IPS DF 6.9 (cell line): Measurements from ENCODE around the gene TFF1.

ENCODE experiments used
- DNase-seq: peaks from one replicate; pipeline ENCODE4 v3.0.0-alpha.2; 2013; ENCODE audit warnings: low read depth, low spot score
- H3K27ac ChIP-seq: one replicate; pipeline ENCODE4 v1.5.1; 2013; ENCODE audit warnings: low read length, control low read depth
- H3K27me3 ChIP-seq: 2 replicates; pipeline ENCODE4 v1.6.1; 2013; ENCODE audit warnings: mild to moderate bottlenecking, low read length; ENCODE audit not compliant: control insufficient read depth, insufficient read depth
- H3K36me3 ChIP-seq: 2 replicates; pipeline ENCODE4 v1.6.1; 2013; ENCODE audit warnings: low read length; ENCODE audit not compliant: control insufficient read depth, insufficient read depth
- H3K4me1 ChIP-seq: 2 replicates; pipeline ENCODE4 v1.6.1; 2013; ENCODE audit warnings: low read length; ENCODE audit not compliant: control insufficient read depth, insufficient read depth
- H3K4me3 ChIP-seq: 2 replicates; pipeline ENCODE4 v1.5.1; 2013; ENCODE audit warnings: mild to moderate bottlenecking, low read length
- H3K9me3 ChIP-seq: 2 replicates; pipeline ENCODE4 v1.6.1; 2013; ENCODE audit warnings: low read length, inconsistent platforms; ENCODE audit not compliant: control insufficient read depth, insufficient read depth
- WGBS: extraction: QIAGEN DNeasy Blood & Tissue Kit; methylation state at CpG from one replicate; pipeline ENCODE4 v1.1.7; 2013; ENCODE audit warnings: mixed read lengths, missing lambda C conversion rate; ENCODE audit not compliant: insufficient read length, insufficient coverage; 5-methylcytosine and 5-hydroxymethylcytosine counted together

TFF1 gene

DNA sequence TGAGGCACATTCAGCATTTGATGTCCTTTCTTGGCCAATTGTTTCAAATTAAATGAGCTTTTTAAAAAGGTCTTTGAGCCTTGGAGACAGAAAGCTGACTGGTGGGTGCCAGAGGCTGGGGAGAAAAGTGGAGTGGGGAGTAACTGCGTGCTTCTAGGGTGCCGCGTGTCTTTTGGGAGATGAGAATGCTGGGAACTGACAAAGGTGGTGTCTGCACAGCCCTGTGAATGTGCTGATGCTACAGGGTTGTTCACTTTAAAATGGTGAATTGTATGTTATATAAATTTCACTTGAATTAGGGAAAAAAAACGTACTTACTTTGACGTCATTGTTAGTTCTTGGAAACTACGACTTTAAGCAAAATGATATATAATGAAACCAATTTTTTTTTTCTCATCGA is 8.1 kb upstream of the TFF1 start:
- Histone ChIP-seq H3K9me3 (no peaks in the 10 kb centered on the region), H3K27me3 (no peaks in the 10 kb centered on the region), H3K36me3 (no peaks in the 10 kb centered on the region), H3K4me1 (peaks cover 2% of the 10 kb centered on the region; the same call in 1 of the 2 replicates), H3K27ac (no peak overlapping the region), H3K4me3 (no peak overlapping the region)
- no peak for DNase-seq
- WGBS: no CpG with 5 or more reads among the region's 7 CpGs

DNA sequence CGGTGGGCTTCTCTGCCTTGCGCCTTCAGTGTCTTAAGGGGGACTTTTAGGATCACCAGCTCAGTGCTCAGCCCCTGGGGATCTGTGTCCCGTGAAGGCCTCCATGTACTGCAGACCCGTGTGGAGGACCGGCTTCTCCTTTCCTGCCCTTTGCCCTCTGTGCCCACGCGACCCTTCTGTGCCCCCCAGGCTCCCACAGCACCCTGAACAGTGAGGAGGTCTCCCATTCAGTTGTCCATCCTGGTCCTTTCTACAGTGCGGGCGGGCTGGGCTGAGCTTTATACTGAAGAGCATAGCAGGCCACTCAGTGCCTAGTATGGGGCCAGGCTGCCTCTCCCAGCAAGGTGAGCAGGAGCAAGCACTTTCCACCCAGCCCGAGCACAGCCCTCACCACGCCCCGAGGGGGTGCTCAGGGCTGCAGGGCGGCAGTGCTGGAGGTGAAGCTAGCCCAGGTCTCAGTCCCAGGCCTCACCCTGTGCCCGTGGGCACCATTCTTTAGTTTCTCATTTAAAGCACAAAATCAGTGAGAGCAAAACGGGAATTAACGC is 7.6 kb upstream of the TFF1 start:
- Histone ChIP-seq H3K27me3 (no peaks in the 10 kb centered on the region), H3K9me3 (no peaks in the 10 kb centered on the region), H3K36me3 (no peaks in the 10 kb centered on the region), H3K4me1 (peaks cover 2% of the 10 kb centered on the region; the same call in 1 of the 2 replicates), H3K27ac (no peak overlapping the region), H3K4me3 (no peak overlapping the region)
- DNase-seq: no peak
- no CpG with 5 or more reads among the region's 16 CpGs for WGBS

DNA sequence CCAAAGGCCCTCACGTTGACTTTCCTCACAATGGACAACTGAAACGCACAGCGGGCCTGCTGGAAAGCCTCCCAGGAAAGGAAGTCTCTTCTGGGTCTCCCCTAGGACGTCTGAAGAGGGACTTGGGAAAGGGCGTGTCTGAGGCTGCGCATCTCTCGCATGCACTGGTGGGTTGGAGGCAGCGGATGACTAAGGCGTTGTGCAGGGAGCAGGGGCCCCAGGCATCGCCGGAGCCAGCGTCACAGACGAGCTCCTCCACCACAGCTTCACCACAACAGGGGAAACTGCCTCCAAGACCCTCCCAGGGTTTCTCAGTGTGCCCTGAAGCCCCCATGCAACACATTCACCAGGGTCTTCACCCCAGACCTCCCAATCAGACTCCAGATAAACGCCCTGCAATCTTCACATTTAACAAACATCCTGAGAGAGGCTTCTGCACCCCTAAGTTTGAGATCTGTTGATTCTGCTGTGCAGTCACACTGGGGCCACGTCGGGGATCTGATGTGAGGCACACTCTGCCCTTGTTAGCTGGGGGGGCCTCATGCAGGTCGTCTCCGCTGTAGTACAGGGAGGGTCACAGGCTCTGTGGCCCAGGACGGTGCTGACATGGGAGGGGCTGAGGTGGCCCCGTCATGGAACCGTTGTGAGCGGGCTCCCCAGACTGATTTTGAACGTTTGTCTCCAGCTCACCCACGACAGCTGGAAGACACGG is 7.0 kb upstream of the TFF1 start:
- peaks cover 2% of the 10 kb centered on the region; the same call in 1 of the 2 replicates for H3K4me1 ChIP-seq
- no peak overlapping the region for H3K27ac ChIP-seq
- WGBS: no CpG with 5 or more reads among the region's 25 CpGs
- H3K9me3 ChIP-seq: no peaks in the 10 kb centered on the region
- H3K4me3 ChIP-seq: no peak overlapping the region
- no peaks in the 10 kb centered on the region for H3K27me3 ChIP-seq
- no peak for DNase-seq
- no peaks in the 10 kb centered on the region for H3K36me3 ChIP-seq

DNA sequence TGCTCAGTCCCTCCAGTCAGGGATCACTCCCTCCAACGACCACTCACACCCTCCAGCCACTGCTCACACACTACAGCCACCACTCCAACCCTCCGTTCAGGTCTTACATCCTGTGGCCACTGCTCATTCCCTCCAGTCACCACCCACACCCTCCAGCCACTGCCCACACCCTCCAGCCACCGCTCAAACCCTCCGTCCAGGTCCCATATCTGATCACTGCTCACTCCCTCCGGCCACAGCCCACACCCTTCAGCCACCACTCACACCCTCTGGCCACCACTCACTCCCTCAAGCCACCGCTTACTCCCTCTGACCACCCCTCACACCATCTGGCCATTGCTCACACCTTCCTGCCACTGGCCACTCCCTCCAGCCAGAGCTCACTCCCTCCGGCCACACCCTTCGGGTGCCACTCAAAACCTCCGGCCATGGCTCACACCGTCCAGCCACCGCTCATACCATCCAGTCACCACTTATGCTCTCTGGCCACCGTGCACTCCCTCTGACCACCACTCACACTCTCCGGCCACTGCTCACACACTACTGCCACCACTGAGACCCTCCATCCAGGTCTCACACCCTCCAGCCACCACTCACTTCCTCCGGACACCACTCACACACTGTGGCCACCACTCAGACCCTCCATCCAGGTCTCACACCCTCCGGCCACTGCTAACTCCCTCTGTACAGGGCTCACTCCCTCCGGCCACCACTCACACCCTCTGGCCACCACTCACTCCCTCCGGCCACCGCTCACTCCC is 4.7 kb upstream of the TFF1 start:
- Histone ChIP-seq H3K4me1 (peaks cover 2% of the 10 kb centered on the region; the same call in 1 of the 2 replicates), H3K27me3 (no peaks in the 10 kb centered on the region), H3K36me3 (no peaks in the 10 kb centered on the region), H3K27ac (no peak overlapping the region), H3K9me3 (no peaks in the 10 kb centered on the region), H3K4me3 (no peak overlapping the region)
- no CpG with 5 or more reads among the region's 18 CpGs for WGBS
- DNase-seq: no peak

DNA sequence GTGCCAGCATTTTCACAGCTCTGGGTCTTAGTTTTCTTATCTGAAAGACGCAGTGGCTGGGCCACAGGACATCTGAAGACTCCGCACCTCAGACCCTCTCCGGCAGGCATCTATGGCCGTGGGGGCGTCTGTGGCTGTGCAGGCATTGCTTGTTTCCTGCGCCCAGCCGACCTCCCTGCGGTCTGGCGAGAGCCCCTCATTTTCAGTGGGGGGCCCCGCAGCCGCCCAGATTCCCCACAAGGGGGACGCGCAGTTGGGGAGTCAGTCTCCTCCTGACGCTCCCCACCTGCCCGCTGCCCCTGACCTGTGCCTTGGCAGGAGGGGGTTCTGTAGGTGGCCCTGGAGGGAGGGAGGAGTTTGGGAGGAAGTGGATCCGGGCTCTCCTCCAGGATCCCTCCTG is 3.5 kb upstream of the TFF1 start:
- H3K4me1 ChIP-seq: no peaks in the 10 kb centered on the region
- H3K27ac ChIP-seq: no peak overlapping the region
- no peaks in the 10 kb centered on the region for H3K36me3 ChIP-seq
- no peak for DNase-seq
- H3K4me3 ChIP-seq: no peak overlapping the region
- WGBS: no CpG with 5 or more reads among the region's 16 CpGs
- H3K9me3 ChIP-seq: no peaks in the 10 kb centered on the region
- no peaks in the 10 kb centered on the region for H3K27me3 ChIP-seq

DNA sequence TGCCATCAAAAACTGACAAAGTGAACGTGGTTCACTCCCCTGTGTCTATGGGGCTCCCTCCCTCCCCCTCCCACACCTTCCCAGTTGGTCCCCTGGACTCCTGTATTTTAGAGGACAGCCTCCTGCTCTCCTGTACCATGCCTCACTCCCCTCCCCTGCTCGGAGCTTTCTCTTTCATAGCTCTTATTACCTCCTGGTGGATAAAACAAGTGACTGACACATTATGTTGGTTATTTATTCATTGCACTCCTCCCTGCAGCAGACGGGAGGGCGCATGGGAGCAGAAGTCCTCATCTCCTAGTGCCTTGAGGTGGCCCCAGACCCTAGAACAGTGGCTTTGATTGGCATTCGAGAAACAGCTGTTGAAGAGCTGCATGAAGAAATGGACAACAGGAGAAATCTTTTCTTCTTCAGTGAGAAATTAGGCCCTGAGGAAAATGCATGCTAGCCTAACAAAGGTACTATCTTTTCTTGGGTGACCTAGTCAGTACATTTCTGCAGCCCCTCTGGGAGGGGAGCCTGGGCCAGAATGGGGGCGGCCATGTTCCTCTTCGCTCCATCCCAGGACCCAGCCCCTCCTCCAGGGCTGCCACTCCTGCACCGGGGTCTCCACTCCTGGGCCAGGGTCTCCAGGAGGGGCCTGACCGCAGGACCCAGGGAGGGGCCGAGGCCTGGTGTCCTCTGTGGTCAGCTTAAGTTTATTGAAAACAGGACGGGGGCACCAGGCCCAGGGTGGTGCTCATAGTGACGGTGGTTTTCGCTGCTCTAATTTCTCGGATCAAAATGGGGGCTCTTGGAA is 1.2 kb upstream of the TFF1 start:
- no peak overlapping the region for H3K27ac ChIP-seq
- DNase-seq: no peak
- no peak overlapping the region for H3K4me3 ChIP-seq
- H3K36me3 ChIP-seq: no peaks in the 10 kb centered on the region
- H3K9me3 ChIP-seq: no peaks in the 10 kb centered on the region
- no CpG with 5 or more reads among the region's 14 CpGs for WGBS
- H3K4me1 ChIP-seq: no peaks in the 10 kb centered on the region
- H3K27me3 ChIP-seq: no peaks in the 10 kb centered on the region

DNA sequence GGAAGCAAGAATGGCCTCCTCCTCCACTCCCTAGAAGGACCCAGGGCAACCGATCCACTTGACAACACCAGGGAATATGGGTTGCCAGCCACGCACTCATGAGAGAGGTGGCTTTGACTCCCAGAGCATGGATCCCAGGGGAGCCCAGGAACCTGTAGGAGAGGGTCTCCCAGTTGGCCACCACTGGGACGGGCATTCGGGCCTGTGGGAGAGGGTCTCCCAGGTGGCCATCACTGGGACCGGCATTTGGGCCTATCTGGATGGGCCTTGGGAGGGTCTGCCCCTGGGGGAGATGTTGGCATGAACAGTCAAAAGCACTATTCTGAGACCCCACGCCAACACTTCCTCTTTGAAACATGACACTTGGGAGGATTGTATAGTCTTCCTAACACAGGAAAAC is 565 bp downstream of the TFF1 start:
- Histone ChIP-seq H3K27ac (no peak overlapping the region), H3K27me3 (no peaks in the 10 kb centered on the region), H3K4me1 (no peaks in the 10 kb centered on the region), H3K9me3 (no peaks in the 10 kb centered on the region), H3K36me3 (no peaks in the 10 kb centered on the region), H3K4me3 (no peak overlapping the region)
- WGBS: no CpG with 5 or more reads among the region's 6 CpGs
- no peak for DNase-seq

DNA sequence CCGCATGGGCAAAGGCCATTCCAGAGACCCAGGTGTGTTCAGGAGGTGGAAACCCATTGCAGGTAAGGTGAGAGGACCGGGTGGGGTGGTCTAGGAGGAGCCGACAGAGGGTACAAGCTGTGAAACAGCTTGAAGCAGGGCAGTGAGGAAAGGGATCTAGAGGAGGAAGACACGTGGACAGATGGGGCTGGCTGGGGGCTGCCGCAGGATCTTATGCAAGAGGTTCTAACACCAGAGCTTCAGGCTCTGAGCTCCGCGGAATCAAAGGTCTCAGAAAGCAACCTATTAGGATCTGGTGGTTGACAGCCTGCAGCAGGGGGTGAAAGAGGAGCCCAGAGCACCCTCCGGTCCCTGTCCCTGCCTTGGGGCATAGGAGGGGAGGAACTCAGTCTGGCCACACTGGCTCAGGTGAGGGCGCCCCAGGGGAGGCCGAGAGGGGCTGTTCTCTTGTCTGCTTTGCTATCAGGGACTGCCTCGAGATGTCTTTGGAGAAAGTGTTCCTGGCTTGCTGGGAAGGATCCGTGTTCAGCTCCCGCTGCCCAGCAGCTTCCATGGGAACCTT is 1.9 kb downstream of the TFF1 start:
- Histone ChIP-seq H3K27ac (no peak overlapping the region), H3K4me1 (no peaks in the 10 kb centered on the region), H3K4me3 (no peak overlapping the region), H3K36me3 (no peaks in the 10 kb centered on the region), H3K27me3 (no peaks in the 10 kb centered on the region), H3K9me3 (no peaks in the 10 kb centered on the region)
- no CpG with 5 or more reads among the region's 13 CpGs for WGBS
- no peak for DNase-seq

DNA sequence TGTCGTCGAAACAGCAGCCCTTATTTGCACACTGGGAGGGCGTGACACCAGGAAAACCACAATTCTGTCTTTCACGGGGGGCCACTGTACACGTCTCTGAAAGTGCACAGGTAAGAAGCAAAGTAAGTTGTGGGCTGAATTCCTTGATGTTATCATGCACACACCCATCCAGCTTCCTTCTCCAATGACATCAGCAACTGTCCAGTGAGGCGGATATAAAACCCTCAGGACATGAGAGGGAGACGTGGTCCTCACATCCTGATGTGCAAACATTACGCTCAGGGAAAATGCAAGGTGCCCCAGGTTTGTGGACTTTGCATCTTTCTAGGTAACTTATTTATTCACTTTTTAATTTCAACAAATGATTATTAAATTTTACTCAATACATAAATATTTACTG is 3.0 kb downstream of the TFF1 start:
- no peak overlapping the region for H3K27ac ChIP-seq
- H3K4me3 ChIP-seq: no peak overlapping the region
- no peaks in the 10 kb centered on the region for H3K36me3 ChIP-seq
- no peaks in the 10 kb centered on the region for H3K9me3 ChIP-seq
- no peaks in the 10 kb centered on the region for H3K27me3 ChIP-seq
- H3K4me1 ChIP-seq: no peaks in the 10 kb centered on the region
- WGBS: no CpG with 5 or more reads among the region's 8 CpGs
- DNase-seq: no peak

DNA sequence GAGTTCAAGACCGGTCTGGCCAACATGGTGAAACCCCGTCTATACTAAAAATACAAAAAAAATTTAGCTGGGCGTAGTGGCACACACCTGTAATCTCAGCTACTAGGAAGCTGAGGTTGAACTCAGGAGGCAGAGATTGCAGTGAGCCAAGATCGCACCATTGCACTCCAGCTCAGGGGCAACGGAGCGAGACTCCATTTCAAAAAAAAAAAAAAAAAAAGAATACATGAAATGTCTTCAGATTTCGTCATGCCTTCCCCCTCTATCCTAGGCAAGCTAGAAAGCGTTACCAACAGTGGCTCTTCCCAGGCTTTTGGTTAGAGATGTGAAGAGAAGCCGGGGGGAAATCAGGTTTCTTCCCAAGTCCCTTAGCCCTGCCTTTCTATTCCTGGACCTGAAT is 3.6 kb downstream of the TFF1 start:
- DNase-seq: no peak
- Histone ChIP-seq H3K4me3 (no peak overlapping the region), H3K27me3 (no peaks in the 10 kb centered on the region), H3K4me1 (no peaks in the 10 kb centered on the region), H3K27ac (no peak overlapping the region), H3K36me3 (no peaks in the 10 kb centered on the region), H3K9me3 (no peaks in the 10 kb centered on the region)
- no CpG with 5 or more reads among the region's 9 CpGs for whole genome bisulfite sequencing
